Measurements from ENCODE around the gene FOXG1. TPM values are rescaled to one million over a fixed set of nuclear protein-coding genes. Genes with fewer than 3 reads are reported as not detected.

The FOXG1 gene
- total RNA-seq, 4 donors from 2014 or later: not detected

DNA sequence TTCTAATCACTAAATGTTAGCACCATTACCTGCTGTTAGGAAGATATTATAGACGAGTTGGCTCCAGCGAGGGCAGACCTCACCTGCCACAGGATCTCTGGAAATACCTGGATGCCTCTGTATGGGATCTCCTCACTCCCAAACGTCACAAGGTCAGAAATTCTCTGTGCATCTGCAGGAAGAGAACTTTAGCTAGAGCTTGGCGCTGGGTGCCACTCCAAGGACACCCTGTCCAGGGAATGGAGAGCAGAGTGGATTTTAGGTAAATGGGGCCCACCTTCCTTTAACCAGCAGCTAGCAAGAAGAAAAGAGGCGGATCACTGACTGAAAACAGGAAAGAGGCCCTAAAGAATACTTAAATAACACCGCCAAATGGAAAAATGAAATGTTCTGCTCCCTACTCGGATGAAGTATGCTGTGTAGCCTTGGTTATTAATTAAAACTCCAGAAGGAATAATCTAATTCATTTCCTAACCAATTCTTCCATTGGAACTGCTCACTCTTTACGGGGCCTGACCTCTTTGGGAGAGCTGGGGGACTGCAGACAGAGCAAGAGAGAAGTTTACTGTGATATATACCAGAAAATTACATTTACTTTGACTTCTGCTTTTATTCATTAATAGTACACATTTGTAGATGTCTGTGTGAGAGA, 4.2 kb upstream of the FOXG1 start:
- Histone ChIP-seq H3K4me1 (peaks cover 0 to 15% of the 10 kb centered on the region in 2 donors), H3K27me3 (peaks cover 22 to 88% of the 10 kb centered on the region in 2 donors), H3K36me3 (no peaks in the 10 kb centered on the region), H3K4me3 (no peak overlapping the region), H3K9me3 (no peaks in the 10 kb centered on the region), H3K27ac (no peak overlapping the region)
- intact Hi-C loops (cut with DNase I; ENCODE audit: low total_unique reads): no loop called here
- TF ChIP-seq, protein P1, sequence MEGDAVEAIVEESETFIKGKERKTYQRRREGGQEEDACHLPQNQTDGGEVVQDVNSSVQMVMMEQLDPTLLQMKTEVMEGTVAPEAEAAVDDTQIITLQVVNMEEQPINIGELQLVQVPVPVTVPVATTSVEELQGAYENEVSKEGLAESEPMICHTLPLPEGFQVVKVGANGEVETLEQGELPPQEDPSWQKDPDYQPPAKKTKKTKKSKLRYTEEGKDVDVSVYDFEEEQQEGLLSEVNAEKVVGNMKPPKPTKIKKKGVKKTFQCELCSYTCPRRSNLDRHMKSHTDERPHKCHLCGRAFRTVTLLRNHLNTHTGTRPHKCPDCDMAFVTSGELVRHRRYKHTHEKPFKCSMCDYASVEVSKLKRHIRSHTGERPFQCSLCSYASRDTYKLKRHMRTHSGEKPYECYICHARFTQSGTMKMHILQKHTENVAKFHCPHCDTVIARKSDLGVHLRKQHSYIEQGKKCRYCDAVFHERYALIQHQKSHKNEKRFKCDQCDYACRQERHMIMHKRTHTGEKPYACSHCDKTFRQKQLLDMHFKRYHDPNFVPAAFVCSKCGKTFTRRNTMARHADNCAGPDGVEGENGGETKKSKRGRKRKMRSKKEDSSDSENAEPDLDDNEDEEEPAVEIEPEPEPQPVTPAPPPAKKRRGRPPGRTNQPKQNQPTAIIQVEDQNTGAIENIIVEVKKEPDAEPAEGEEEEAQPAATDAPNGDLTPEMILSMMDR (IDR thresholded peaks at IDR 0.05): no peak
- no peak for TF ChIP-seq POLR2A (IDR thresholded peaks at IDR 0.05)
- no peak for DNase-seq

DNA sequence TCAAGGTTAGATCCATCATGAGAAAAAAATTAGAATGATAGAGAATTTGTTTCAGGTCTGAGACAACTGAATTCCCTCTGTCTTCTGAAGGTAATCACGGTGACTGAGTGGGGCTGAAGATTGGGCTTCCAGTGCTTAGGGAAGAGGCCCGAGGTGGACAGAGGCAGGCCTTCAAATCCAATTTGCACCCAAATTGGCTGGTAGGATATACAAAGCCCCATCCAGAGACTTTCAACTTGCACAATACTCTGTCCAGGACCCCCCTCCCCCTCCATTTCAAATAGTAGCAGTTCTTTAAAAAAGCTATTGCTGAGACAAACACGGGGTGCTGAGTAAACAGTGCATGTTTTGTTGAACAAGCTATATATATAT, 3.6 kb upstream of the FOXG1 start:
- intact Hi-C loops (cut with DNase I; ENCODE audit: low total_unique reads): no loop called here
- no peak overlapping the region for H3K27ac ChIP-seq

DNA sequence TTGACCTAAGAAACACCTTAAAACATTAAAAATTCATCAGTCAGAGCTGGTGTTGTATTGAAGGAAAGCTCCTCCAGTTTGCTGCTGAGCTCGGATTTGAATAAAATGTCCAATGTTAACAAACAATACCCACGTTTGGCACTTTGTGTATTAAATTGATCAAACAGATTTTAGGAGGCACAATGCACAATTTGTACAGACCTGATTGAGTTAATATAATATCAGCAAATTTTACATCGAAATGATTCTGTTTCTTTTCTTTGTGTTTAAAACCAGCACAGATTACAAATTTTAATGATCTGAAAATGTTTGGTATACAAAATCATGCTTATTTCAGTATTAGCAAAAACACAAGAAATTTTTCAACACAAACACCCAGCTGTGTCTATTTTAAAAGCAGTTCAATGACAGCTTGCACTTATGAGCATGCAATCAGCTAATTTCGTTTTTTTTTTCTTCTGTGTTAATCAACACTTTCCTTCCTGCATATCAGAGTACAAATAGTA, 2.8 kb upstream of the FOXG1 start:
- Histone ChIP-seq H3K36me3 (no peaks in the 10 kb centered on the region), H3K4me3 (no peak overlapping the region), H3K4me1 (peaks cover 0 to 15% of the 10 kb centered on the region in 2 donors), H3K9me3 (no peaks in the 10 kb centered on the region), H3K27ac (no peak overlapping the region), H3K27me3 (peaks cover 27 to 86% of the 10 kb centered on the region in 2 donors)
- no peak for DNase-seq
- TF ChIP-seq, protein P1 (IDR thresholded peaks at IDR 0.05): no peak
- no peak for TF ChIP-seq POLR2A (IDR thresholded peaks at IDR 0.05)
- intact Hi-C loops (cut with DNase I; ENCODE audit: low total_unique reads): no loop called here

More for the DNA sequence above, 3.6 kb upstream of the FOXG1 start:
- TF ChIP-seq POLR2A (IDR thresholded peaks at IDR 0.05): no peak
- TF ChIP-seq, protein P1 (IDR thresholded peaks at IDR 0.05): no peak
- Histone ChIP-seq H3K27me3 (peaks cover 22 to 86% of the 10 kb centered on the region in 2 donors), H3K4me3 (no peak overlapping the region), H3K36me3 (no peaks in the 10 kb centered on the region), H3K4me1 (peaks cover 0 to 15% of the 10 kb centered on the region in 2 donors), H3K9me3 (no peaks in the 10 kb centered on the region)
- no peak for DNase-seq

DNA sequence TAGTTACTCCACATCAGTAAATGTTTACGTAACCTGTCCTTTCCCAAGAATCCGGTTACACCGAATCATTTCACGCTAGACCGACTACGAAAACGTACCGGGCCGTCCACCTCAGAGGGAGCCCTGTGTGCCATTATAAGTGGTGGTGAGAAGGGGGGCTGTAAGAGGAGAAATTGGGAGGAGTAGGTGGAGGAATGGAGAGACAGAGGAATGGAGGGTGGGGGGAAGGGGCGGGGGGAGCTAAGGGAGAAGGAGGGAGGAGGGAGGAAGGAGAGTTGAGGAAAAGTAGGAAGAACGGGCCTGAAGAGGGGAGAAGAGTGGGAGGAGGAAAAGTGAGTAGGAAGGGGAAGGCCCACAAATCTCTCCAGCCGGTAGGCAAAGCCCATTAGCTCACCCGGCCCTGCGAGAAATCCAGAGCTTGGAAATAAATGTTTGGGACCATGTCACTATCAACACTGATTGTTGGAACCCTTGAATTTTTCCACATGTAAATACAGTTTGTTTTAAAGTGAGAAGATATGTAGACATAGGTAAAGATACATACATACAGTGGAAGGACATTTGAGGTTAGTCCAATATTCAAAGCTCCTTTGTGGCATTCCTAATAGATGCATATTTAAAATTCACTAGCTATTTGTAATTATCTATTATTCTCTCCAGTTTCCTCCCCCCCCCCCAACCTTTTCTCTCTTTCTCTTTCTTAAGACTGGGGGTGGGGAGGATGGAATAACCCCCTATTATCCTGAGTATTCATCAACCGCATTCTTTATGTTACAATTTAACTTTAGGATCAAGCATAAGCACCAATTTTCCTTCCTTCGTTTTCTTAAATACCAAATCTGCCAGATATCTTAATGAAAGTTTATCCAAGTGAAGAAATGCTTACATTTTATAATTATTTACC, 2.1 kb upstream of the FOXG1 start:
- no peaks in the 10 kb centered on the region for H3K9me3 ChIP-seq
- H3K27me3 ChIP-seq: peaks cover 27 to 86% of the 10 kb centered on the region in 2 donors
- no peak overlapping the region for H3K4me3 ChIP-seq
- intact Hi-C loops (cut with DNase I; ENCODE audit: low total_unique reads): no loop called here
- TF ChIP-seq, protein P1 (IDR thresholded peaks at IDR 0.05): no peak
- no peak for TF ChIP-seq POLR2A (IDR thresholded peaks at IDR 0.05)
- peaks cover 0 to 15% of the 10 kb centered on the region in 2 donors for H3K4me1 ChIP-seq
- H3K27ac ChIP-seq: no peak overlapping the region
- DNase-seq: no peak
- H3K36me3 ChIP-seq: no peaks in the 10 kb centered on the region
